ENCODE results near the gene SLC38A7.

Gene SLC38A7

GRCh38 chr16:58679763-58680162 is 4.8 kb downstream of the SLC38A7 start:
- POLR2A ChIA-PET: no interaction called here
- CTCF ChIA-PET: interaction anchor here (1.1 to 2.1 kb wide), 5 partner anchors 19 to 76 kb away, joined by 3 to 31 read pairs (median 4); no protein-coding TSS in a partner anchor
- no peak for TF ChIP-seq CTCF (IDR thresholded peaks at IDR 0.05; ENCODE audit: insufficient read depth, low read length, missing control alignments)
- no peak for DNase-seq (ENCODE audit: low read depth, low spot score)
- H3K4me3 ChIP-seq (ENCODE audit: low read depth, low read length): no peak overlapping the region

GRCh38 chr16:58678716-58679115 is 5.9 kb downstream of the SLC38A7 start:
- CTCF ChIA-PET: interaction anchor here (1.1 to 2.1 kb wide), 8 partner anchors 18 to 342 kb away, joined by 3 to 31 read pairs (median 3); no protein-coding TSS in a partner anchor
- no peak overlapping the region for H3K4me3 ChIP-seq (ENCODE audit: low read depth, low read length)
- TF ChIP-seq CTCF (IDR thresholded peaks at IDR 0.05; ENCODE audit: insufficient read depth, low read length, missing control alignments): peak; percentile 22
- POLR2A ChIA-PET: no interaction called here
- DNase-seq (ENCODE audit: low read depth, low spot score): no peak

GRCh38 chr16:58678269-58678668 is 6.3 kb downstream of the SLC38A7 start:
- no peak overlapping the region for H3K4me3 ChIP-seq (ENCODE audit: low read depth, low read length)
- no peak for TF ChIP-seq CTCF (IDR thresholded peaks at IDR 0.05; ENCODE audit: insufficient read depth, low read length, missing control alignments)
- CTCF ChIA-PET: interaction anchor here (1.1 to 2.1 kb wide), 6 partner anchors 17 to 341 kb away, joined by 3 to 31 read pairs (median 4); no protein-coding TSS in a partner anchor
- POLR2A ChIA-PET: no interaction called here
- no peak for DNase-seq (ENCODE audit: low read depth, low spot score)

GRCh38 chr16:58670946-58671583 is 13.5 kb downstream of the SLC38A7 start:
- no peak for DNase-seq (ENCODE audit: low read depth, low spot score)
- ChIA-PET POLR2A (no interaction called here), CTCF (interaction anchor here (1.2 to 1.8 kb wide), 4 partner anchors 9 to 335 kb away, joined by 3 to 9 read pairs (median 5); no protein-coding TSS in a partner anchor)
- no peak overlapping the region for H3K4me3 ChIP-seq (ENCODE audit: low read depth, low read length)
- no peak for TF ChIP-seq CTCF (IDR thresholded peaks at IDR 0.05; ENCODE audit: insufficient read depth, low read length, missing control alignments)

- no peak for DNase-seq (ENCODE audit: low read depth, low spot score)
- TF ChIP-seq CTCF (IDR thresholded peaks at IDR 0.05; ENCODE audit: insufficient read depth, low read length, missing control alignments): no peak
- POLR2A ChIA-PET: no interaction called here
- CTCF ChIA-PET: interaction anchor here (1.2 to 1.8 kb wide), 5 partner anchors 8 to 334 kb away, joined by 3 to 9 read pairs (median 4); no protein-coding TSS in a partner anchor
- no peak overlapping the region for H3K4me3 ChIP-seq (ENCODE audit: low read depth, low read length)
These were observed 14.4 kb downstream of the SLC38A7 start for GRCh38 chr16:58670177-58670576.

- no peak for TF ChIP-seq CTCF (IDR thresholded peaks at IDR 0.05; ENCODE audit: insufficient read depth, low read length, missing control alignments)
- ChIA-PET CTCF (interaction anchor here (0.9 to 2.9 kb wide), 3 partner anchors 91 to 329 kb away, joined by 3 to 11 read pairs (median 4); no protein-coding TSS in a partner anchor), POLR2A (interaction anchor here (0.5 kb wide), 1 partner anchor 22 kb away, joined by 4 read pairs; no protein-coding TSS in a partner anchor)
- no peak overlapping the region for H3K4me3 ChIP-seq (ENCODE audit: low read depth, low read length)
- no peak for DNase-seq (ENCODE audit: low read depth, low spot score)
These were observed 19.4 kb downstream of the SLC38A7 start for GRCh38 chr16:58665200-58665599.
